B cell (primary cell): ENCODE measurements around the gene SLC23A3.

Experiments used
- EZH2 ChIP-seq: IDR thresholded peaks from 2 replicates; pipeline ENCODE4 v1.6.1; 2012; ENCODE audit warnings: borderline replicate concordance, low read depth, mild to moderate bottlenecking, moderate library complexity, low read length; ENCODE audit not compliant: insufficient read depth, poor library complexity, severe bottlenecking
- TF ChIP-seq, protein P1 (sequence below): fragments of 200-600 bp; IDR thresholded peaks from one replicate; pipeline ENCODE4 v1.8.0; 2022; ENCODE audit warnings: antibody characterized with exemption, mild to moderate bottlenecking

DNA sequence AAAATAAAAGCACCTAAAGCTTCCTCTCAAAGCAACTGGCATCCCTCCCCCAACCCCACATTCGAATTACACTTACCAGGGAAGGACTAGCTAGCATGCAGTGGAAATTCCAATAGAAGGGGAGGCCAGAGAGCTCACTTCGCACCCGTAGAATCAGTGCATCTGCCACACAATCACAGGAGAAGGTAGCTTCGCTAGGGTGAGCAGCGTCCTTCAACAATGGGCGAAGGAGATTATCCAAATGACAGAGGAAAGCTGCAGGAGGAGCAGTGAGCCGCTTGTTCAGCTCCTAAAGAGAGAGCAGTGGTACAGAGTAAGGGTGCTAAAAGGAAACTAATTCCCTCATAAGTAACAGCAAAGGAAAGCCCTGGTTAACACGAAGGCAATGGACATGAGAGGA, 12.4 kb downstream of the SLC23A3 start:
- TF ChIP-seq, protein P1, sequence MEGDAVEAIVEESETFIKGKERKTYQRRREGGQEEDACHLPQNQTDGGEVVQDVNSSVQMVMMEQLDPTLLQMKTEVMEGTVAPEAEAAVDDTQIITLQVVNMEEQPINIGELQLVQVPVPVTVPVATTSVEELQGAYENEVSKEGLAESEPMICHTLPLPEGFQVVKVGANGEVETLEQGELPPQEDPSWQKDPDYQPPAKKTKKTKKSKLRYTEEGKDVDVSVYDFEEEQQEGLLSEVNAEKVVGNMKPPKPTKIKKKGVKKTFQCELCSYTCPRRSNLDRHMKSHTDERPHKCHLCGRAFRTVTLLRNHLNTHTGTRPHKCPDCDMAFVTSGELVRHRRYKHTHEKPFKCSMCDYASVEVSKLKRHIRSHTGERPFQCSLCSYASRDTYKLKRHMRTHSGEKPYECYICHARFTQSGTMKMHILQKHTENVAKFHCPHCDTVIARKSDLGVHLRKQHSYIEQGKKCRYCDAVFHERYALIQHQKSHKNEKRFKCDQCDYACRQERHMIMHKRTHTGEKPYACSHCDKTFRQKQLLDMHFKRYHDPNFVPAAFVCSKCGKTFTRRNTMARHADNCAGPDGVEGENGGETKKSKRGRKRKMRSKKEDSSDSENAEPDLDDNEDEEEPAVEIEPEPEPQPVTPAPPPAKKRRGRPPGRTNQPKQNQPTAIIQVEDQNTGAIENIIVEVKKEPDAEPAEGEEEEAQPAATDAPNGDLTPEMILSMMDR, result no peak
- no peak for TF ChIP-seq EZH2
